HCT116 (cell line): ENCODE data around the gene TNKS2. TPM values are rescaled to one million over a fixed set of nuclear protein-coding genes. Genes with fewer than 3 reads are reported as not detected.

Source experiments
- ATAC-seq: fragments of 200-7000 bp; cut with Tn5 transposase; 2 replicates; pipeline ENCODE4 v1.9.1; 2020; ENCODE audit warnings: mild to moderate bottlenecking, moderate library complexity
- BruUV-seq: library from RNA; stranded (reverse); fragments of 400-500 nt; replicated peaks from 2 replicates; lab custom pipeline; 2021; lab: Mats Ljungman, UMichigan
- CTCF ChIA-PET: fragments of 300-600 bp; sonication (Branson Sonifier 250); formaldehyde crosslinking; loops from one replicate; lab custom pipeline; 2021; ENCODE audit warnings: antibody characterized with exemption; lab: Charles Lee
- POLR2A ChIA-PET: fragments of 300-600, 350-600 bp; sonication (Branson Sonifier 250); formaldehyde crosslinking; loops from one replicate; lab custom pipeline; 2021; ENCODE audit warnings: antibody characterized with exemption; lab: Charles Lee
- RAD21 ChIA-PET, 2 experiments: fragments of 300-600 bp; sonication (Branson Sonifier 250); formaldehyde crosslinking; loops; one replicate each; lab custom pipeline; 2023; ENCODE audit warnings: low total read pairs in 2 of 2; ENCODE audit not compliant: uncharacterized antibody in 2 of 2, unreplicated experiment in 2 of 2, low non-redundant PET in 1 of 2; lab: Charles Lee
- DNase-seq: peaks from one replicate; pipeline ENCODE4 v3.0.0-alpha.2; 2010; ENCODE audit warnings: low read depth, low spot score
- H2AFZ ChIP-seq: fragments of 200-600 bp; shearing (Covaris generic), sonication (generic); 2 replicates; pipeline ENCODE4 v1.6.1; 2017; ENCODE audit warnings: low read depth, mixed run types, mixed read lengths, antibody characterized with exemption, low read length; ENCODE audit not compliant: poor library complexity, severe bottlenecking
- H3K27ac ChIP-seq: 2 replicates; pipeline ENCODE4 v1.5.1; 2012; ENCODE audit warnings: low read depth, low read length
- H3K27me3 ChIP-seq: fragments of 200-600 bp; sonication (generic); 2 replicates; pipeline ENCODE4 v1.6.1; 2016; ENCODE audit warnings: mixed run types, low read length, mixed read lengths; ENCODE audit not compliant: insufficient read depth
- H3K36me3 ChIP-seq, 2 experiments: fragments of 200-500 bp in 1 of 2; fragments of 200-600 bp in 1 of 2; sonication (Bioruptor generic) in 1 of 2; sonication (generic) in 1 of 2; 2 replicates each; pipeline versions ENCODE4 v1.5.1 to v1.6.1; 2014 to 2016; ENCODE audit warnings: low read length in 2 of 2, inconsistent platforms in 1 of 2, mixed read lengths in 1 of 2, mixed run types in 1 of 2; ENCODE audit not compliant: insufficient read depth in 2 of 2, control insufficient read depth in 1 of 2
- H3K4me1 ChIP-seq, 2 experiments: fragments of 200-600 bp in 1 of 2; sonication (generic) in 1 of 2; 2 replicates each; pipeline versions ENCODE4 v1.5.1 to v1.6.1; 2012 to 2017; ENCODE audit warnings: low read length in 2 of 2, inconsistent platforms in 1 of 2, mild to moderate bottlenecking in 1 of 2, mixed read lengths in 1 of 2, mixed run types in 1 of 2, moderate library complexity in 1 of 2; ENCODE audit not compliant: insufficient read depth in 2 of 2, control insufficient read depth in 1 of 2
- H3K4me2 ChIP-seq: fragments of 200-600 bp; sonication (generic); 2 replicates; pipeline ENCODE4 v1.6.1; 2017; ENCODE audit warnings: mixed run types, low read length, mixed read lengths
- H3K4me3 ChIP-seq, 2 experiments: fragments of 200-600 bp in 1 of 2; sonication (generic) in 1 of 2; replicated peaks in 1 of 2; 2 replicates each; pipeline ENCODE4 v1.5.1; 2011 to 2016; ENCODE audit warnings: low read length in 2 of 2, control low read depth in 1 of 2, low read depth in 1 of 2, mild to moderate bottlenecking in 1 of 2, mixed read lengths in 1 of 2, mixed run types in 1 of 2
- H3K79me2 ChIP-seq: fragments of 200-600 bp; sonication (generic); 2 replicates; pipeline ENCODE4 v1.6.1; 2017; ENCODE audit warnings: mild to moderate bottlenecking, mixed run types, low read length, moderate library complexity, mixed read lengths; ENCODE audit not compliant: insufficient read depth
- H3K9ac ChIP-seq: fragments of 200-600 bp; sonication (generic); 2 replicates; pipeline ENCODE4 v1.6.1; 2016; ENCODE audit warnings: low read length, mixed read lengths
- H3K9me2 ChIP-seq: fragments of 200-600 bp; sonication (generic), shearing (Covaris generic); 2 replicates; pipeline ENCODE4 v1.6.1; 2017; ENCODE audit warnings: mixed run types, mild to moderate bottlenecking, moderate library complexity; ENCODE audit not compliant: insufficient read depth
- H3K9me3 ChIP-seq, 2 experiments: fragments of 200-500 bp in 1 of 2; fragments of 200-600 bp in 1 of 2; sonication (Bioruptor generic) in 1 of 2; sonication (generic) in 1 of 2; 2 replicates each; pipeline ENCODE4 v1.6.1; 2014 to 2017; ENCODE audit warnings: low read length in 2 of 2, mixed read lengths in 2 of 2, inconsistent platforms in 1 of 2, low read depth in 1 of 2, mild to moderate bottlenecking in 1 of 2, mixed run types in 1 of 2, moderate library complexity in 1 of 2; ENCODE audit not compliant: control insufficient read depth in 1 of 2, insufficient read depth in 1 of 2
- H4K20me1 ChIP-seq: fragments of 200-600 bp; sonication (generic), shearing (Covaris generic); 2 replicates; pipeline ENCODE4 v1.6.1; 2017; ENCODE audit warnings: mixed run types, mild to moderate bottlenecking, moderate library complexity; ENCODE audit not compliant: insufficient read depth
- CEBPB ChIP-seq: IDR thresholded peaks from 2 replicates; pipeline ENCODE4 v1.6.1; 2012; ENCODE audit warnings: low read depth
- EZH2phosphoT487 ChIP-seq: fragments of 200-600 bp; IDR thresholded peaks from 2 replicates; pipeline ENCODE4 v1.6.1; 2018; ENCODE audit warnings: antibody characterized with exemption, borderline replicate concordance
- FOSL1 ChIP-seq: IDR thresholded peaks from 2 replicates; pipeline ENCODE4 v1.6.1; 2012; ENCODE audit warnings: low read depth
- JUND ChIP-seq: IDR thresholded peaks from 2 replicates; pipeline ENCODE4 v1.6.1; 2012
- SRF ChIP-seq: IDR thresholded peaks from 2 replicates; pipeline ENCODE4 v1.6.1; 2012; ENCODE audit warnings: low read depth
- ZFX ChIP-seq: fragments of 450-650 bp; IDR thresholded peaks from 2 replicates; pipeline ENCODE4 v1.6.1; 2017
- intact Hi-C: fragments of 100-400 bp; cut with micrococcal nuclease; formaldehyde crosslinking; loops from 2 replicates; pipeline ENCODE4 v1.10.0; 2022
- total RNA-seq: library from RNA; stranded (reverse); gene quantifications from one replicate; pipeline ENCODE4 v1.2.1, GENCODE V29; 2021; ENCODE audit not compliant: unreplicated experiment
- TF ChIP-seq, protein P1 (sequence below): IDR thresholded peaks from 2 replicates; pipeline ENCODE4 v1.6.1; 2012
- TF ChIP-seq, protein P2 (sequence below): IDR thresholded peaks from 2 replicates; pipeline ENCODE4 v1.6.1; 2012; ENCODE audit warnings: low read depth

The TNKS2 gene
- total RNA-seq, 1 experiment from 2014 or later: 20.7 TPM

GRCh38 chr10:91771907-91772306, 26.3 kb upstream of the TNKS2 start:
- intact Hi-C loops: no loop called here
- CTCF ChIA-PET: no interaction called here

More at GRCh38 chr10:91771907-91772306, 26.3 kb upstream of the TNKS2 start:
- ATAC-seq: no peak
- H3K4me1 ChIP-seq: no peaks in the 10 kb centered on the region
- RAD21 ChIA-PET: no interaction called here
- no peaks in the 10 kb centered on the region for H3K9me2 ChIP-seq
- H3K9me3 ChIP-seq: no peaks in the 10 kb centered on the region; a peak in 1 of 4 replicates
- no peak for DNase-seq
- no peaks in the 10 kb centered on the region for H3K36me3 ChIP-seq
- POLR2A ChIA-PET: no interaction called here
- H3K79me2 ChIP-seq: no peaks in the 10 kb centered on the region
- no peaks in the 10 kb centered on the region for H3K27me3 ChIP-seq
- no TSS peak for BruUV-seq
- no peak for TF ChIP-seq EZH2phosphoT487
- TF ChIP-seq CEBPB: no peak
- no peak for TF ChIP-seq FOSL1
- no peak for TF ChIP-seq JUND
- TF ChIP-seq, protein P1, sequence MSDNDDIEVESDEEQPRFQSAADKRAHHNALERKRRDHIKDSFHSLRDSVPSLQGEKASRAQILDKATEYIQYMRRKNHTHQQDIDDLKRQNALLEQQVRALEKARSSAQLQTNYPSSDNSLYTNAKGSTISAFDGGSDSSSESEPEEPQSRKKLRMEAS: no peak
- TF ChIP-seq SRF: no peak
- no peak for TF ChIP-seq ZFX
- TF ChIP-seq, protein P2, sequence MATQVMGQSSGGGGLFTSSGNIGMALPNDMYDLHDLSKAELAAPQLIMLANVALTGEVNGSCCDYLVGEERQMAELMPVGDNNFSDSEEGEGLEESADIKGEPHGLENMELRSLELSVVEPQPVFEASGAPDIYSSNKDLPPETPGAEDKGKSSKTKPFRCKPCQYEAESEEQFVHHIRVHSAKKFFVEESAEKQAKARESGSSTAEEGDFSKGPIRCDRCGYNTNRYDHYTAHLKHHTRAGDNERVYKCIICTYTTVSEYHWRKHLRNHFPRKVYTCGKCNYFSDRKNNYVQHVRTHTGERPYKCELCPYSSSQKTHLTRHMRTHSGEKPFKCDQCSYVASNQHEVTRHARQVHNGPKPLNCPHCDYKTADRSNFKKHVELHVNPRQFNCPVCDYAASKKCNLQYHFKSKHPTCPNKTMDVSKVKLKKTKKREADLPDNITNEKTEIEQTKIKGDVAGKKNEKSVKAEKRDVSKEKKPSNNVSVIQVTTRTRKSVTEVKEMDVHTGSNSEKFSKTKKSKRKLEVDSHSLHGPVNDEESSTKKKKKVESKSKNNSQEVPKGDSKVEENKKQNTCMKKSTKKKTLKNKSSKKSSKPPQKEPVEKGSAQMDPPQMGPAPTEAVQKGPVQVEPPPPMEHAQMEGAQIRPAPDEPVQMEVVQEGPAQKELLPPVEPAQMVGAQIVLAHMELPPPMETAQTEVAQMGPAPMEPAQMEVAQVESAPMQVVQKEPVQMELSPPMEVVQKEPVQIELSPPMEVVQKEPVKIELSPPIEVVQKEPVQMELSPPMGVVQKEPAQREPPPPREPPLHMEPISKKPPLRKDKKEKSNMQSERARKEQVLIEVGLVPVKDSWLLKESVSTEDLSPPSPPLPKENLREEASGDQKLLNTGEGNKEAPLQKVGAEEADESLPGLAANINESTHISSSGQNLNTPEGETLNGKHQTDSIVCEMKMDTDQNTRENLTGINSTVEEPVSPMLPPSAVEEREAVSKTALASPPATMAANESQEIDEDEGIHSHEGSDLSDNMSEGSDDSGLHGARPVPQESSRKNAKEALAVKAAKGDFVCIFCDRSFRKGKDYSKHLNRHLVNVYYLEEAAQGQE: no peak
- no peaks in the 10 kb centered on the region for H4K20me1 ChIP-seq
- no peak overlapping the region for H2AFZ ChIP-seq
- no peak overlapping the region for H3K4me3 ChIP-seq
- H3K4me2 ChIP-seq: no peak overlapping the region
- no peak overlapping the region for H3K9ac ChIP-seq
- H3K27ac ChIP-seq: no peak overlapping the region
